Sigmoid colon (tissue), 4 donors: ENCODE results near the gene SOSTDC1.

ENCODE experiments used
- CTCF ChIP-seq, 4 experiments: fragments of 450-650 bp in 3 of 4; fragments of 200-600 bp in 1 of 4; IDR thresholded peaks; one replicate each; pipeline ENCODE4 v1.5.1; 2016 to 2019; ENCODE audit warnings: antibody characterized with exemption in 4 of 4, mild to moderate bottlenecking in 3 of 4, moderate library complexity in 2 of 4
- EP300 ChIP-seq, 4 donors: sonication (generic); formaldehyde crosslinking; IDR thresholded peaks; one replicate each; pipeline ENCODE4 v1.6.1; 2017; ENCODE audit warnings: antibody characterized with exemption in 4 of 4
- POLR2A ChIP-seq, 2 donors: fragments of 450-650 bp; IDR thresholded peaks; one replicate each; pipeline ENCODE4 v1.6.1; 2016; ENCODE audit warnings: antibody characterized with exemption in 2 of 2, mild to moderate bottlenecking in 2 of 2, moderate library complexity in 2 of 2
- POLR2AphosphoS5 ChIP-seq, 4 donors: sonication (generic); formaldehyde crosslinking; IDR thresholded peaks; one replicate each; pipeline ENCODE4 v1.6.1; 2017; ENCODE audit warnings: antibody characterized with exemption in 4 of 4

GRCh38 chr7:16514729-16515128 is 49.2 kb upstream of the SOSTDC1 start:
- no peak for TF ChIP-seq CTCF (IDR thresholded peaks at IDR 0.05)
- no peak for TF ChIP-seq EP300 (IDR thresholded peaks at IDR 0.05)
- TF ChIP-seq POLR2A (IDR thresholded peaks at IDR 0.05): no peak
- TF ChIP-seq POLR2AphosphoS5 (IDR thresholded peaks at IDR 0.05): no peak
